HTR-8/SVneo (cell line): ENCODE measurements around the gene BAZ2B.

Experiments used
- DNase-seq: peaks from one replicate; pipeline ENCODE4 v3.0.0; 2011; ENCODE audit warnings: low spot score, mixed read lengths; ENCODE audit not compliant: insufficient read length
- FAIRE-seq: peaks from 2 replicates; lab custom pipeline; 2011; peaks lifted over from hg19 to GRCh38; lab: Jason Lieb, UNC

BAZ2B gene

DNA sequence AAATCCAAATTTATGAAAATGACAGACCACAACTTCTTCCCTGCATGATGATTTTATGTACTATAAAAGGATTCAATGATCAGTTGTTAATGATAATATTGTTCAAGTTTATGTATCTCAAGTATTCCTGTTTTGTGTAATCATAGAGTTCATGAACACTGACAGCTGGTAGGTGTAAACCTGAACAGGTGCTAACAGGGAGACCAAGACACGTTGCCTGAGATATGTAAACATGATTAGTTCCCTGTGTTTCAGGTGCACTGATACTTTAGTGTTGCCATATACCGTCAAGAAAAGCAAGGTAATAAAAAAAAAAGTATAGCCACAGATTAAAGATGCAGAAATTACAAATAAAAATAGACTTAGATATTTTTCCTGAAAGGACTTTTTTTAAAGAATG lies 131.8 kb downstream of the BAZ2B start:
- no peak for FAIRE-seq
- DNase-seq: no peak

DNA sequence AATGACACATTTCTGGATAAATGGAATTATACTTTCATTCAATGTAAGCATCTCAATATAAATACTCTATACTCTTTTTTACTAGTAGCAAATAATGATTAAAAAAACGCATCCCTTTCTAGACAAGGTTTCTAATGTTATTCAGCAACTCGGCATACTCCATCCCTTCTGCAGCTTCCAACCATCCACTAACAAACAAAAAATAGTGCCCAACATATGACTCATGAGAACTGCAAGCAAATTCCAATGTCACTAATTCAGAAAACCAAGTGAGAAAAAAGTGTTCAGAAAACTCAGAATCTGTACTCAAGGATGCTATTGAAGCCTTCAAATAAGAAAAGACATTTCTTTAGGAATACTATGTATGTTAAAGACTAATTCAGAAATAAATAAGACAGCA lies 140.0 kb downstream of the BAZ2B start:
- FAIRE-seq: no peak
- no peak for DNase-seq

DNA sequence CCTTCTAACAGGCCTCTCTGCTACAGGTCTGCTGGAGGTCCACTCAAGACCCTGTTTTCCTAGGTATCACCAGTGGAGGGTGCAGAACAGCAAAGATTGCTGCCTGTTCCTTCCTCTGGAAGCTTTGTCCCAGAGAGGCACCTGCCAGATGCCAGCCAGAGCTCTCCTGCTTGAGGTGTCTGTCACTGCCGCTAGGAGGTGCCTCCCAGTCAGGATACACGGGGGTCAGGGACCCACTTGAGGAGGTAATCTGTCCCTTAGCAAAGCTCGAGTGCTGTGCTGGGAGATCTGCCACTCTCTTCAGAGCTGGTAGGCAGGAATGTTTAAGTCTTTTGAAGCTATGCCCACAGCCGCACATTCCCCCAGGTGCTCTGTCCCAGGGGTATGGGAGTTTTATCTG lies 140.6 kb downstream of the BAZ2B start:
- FAIRE-seq (no peak), DNase-seq (no peak)

DNA sequence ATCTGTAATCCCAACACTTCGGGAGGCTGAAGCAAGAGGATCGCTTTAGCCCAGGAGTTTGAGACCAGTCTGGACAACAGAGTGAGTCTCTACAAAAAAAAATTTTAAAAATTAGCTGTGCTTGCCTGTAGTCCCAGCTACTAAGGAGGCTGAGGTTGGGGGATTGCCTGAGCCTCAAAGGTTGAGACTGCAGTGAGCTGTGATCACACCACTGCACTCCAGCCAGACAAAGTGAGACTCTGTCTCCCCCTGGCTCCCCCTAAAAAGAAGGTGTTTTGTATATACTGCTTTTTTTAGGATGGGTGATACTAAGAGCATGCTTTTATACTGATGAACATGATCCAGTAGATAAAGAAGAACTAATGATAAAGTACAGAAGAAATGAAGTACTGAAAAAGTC lies 145.0 kb downstream of the BAZ2B start:
- FAIRE-seq: no peak

DNA sequence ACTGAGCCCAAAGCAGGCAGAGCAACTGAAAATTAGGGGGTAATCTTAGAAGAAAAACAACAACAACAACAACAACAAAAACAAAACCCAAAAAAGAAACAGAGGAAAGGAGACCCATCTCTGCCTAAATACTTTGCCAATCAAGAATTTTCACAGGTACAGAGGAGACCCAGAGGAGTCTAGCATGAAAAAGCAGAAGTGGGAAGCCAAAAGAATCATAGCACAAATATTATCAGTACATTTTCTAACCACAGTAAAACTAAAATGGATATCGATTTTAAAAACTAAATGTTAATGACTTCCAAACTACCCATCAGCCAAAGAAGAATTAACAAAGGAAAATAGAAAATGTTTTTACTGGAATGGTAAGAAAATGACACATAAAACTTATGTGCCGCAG lies 148.1 kb downstream of the BAZ2B start:
- no peak for FAIRE-seq
- DNase-seq: no peak

More for the DNA sequence above, 145.0 kb downstream of the BAZ2B start:
- no peak for DNase-seq

DNA sequence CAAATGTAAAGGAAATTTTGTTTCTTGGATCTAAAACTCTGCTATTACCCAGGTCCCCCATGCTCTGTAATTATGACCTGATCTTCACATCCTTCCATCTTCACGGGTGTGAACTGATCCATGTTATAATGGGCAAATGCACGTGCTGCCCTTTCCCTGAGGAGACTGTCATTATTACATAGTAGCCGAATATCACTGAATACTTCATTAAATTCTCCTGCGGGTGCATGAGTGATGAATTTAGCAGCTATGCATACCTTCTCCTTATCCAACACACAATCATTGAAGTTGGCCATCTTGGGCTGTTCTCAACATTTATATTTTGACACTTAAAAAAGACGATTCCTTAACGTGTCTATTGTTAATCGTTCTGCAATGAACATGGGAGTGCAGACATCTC lies 153.4 kb downstream of the BAZ2B start:
- FAIRE-seq: no peak
- no peak for DNase-seq

DNA sequence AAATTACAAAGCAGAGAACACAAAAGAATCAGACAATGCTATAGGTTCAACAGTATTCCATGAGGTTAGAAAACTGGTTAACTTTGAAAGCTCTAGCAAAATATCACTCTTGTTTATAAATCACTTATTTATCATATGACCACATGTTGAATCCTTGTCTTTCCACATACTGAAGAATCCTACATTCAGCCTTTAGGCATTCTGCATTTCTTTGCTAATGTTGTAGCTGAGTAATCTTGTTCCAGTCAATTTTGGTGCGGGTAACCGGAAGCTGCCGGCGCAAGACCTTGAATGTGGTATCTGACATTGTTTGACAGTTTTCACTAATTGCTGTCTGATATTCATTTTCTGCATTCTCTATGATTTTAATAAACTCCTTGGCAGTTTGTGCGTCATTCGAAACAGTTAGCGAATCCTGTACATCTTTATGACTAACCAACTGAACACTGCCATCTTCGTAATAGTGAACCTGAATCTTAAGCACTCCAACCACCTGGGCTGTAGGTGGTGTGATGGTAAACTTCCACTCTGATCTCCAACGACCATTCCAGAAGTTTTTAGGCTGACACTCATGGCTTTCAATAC lies 154.1 kb downstream of the BAZ2B start:
- no peak for DNase-seq
- peak; percentile 44 for FAIRE-seq

DNA sequence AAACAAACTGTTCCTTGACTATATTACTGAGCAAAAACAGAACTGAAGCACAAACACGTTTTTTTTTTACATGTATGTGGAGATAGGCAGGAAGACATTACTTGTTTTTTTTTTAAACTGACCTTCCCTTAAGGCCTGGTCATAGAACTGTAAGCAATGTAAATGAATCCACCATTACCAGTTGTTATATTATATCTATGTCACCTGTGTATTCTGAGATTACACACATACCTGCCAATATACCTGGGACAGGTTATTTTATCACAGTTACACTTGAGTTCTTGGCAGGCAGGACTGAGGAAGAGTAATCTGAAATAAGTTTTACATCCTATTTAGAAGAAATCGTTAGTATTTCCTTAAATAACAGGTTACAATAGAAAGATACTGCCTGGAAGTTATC lies 155.3 kb downstream of the BAZ2B start:
- FAIRE-seq (no peak), DNase-seq (no peak)

DNA sequence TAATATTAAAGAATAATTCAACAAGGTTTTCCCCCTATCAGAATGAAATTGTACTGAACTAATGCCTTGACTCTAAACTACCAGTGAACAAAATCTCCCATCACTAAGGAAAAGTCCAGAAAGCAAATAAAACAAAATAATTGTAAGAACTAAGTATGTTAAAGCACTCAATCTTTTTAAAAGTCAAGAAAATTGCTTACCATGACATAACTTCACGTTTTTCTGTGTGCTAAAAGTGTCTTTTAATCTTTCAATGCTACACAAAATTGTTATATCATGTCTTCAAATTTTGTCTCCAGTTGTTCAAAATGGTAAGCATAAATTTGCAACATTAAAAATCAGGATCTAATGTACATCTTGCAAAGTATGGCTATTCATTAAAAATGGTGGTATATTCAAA lies 156.1 kb downstream of the BAZ2B start:
- DNase-seq: no peak

DNA sequence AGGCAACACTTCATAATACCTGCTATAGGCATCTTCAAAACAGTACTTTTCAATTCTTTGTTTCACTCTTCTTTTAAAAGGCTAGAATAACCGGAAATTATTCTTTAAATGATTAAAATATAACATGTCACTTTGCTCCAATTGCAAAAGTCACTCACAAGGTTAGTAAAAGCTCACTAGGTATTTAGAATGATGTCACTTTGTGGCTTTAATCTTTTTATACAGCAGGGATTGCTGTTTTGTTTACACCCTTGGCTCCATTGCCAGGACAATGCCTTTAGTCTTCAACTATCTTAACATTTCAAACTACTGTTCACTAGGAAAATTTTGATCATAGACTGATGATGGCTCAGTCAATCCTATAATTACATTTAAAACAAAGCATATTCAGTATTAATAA lies 157.1 kb downstream of the BAZ2B start:
- DNase-seq (no peak), FAIRE-seq (no peak)

More for the DNA sequence above, 156.1 kb downstream of the BAZ2B start:
- no peak for FAIRE-seq

DNA sequence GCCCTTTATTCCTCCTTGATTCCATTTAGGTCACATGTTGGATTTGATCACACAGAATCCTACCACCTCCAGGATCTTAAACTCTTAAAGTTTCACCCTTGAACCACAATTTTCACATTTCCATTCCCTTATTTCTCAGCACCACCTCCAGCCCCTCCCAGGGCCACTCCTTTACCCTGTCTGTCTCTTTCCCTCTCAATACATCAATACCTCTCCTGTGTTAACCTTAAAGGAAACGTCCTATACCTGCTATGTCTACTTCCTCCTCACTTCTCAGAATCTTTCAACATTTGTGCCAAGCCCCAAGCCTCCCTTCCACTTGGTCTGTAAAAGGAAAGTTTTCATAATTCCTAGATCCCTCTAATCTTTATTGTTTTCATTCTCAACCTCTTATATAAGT lies 158.8 kb downstream of the BAZ2B start:
- DNase-seq (no peak), FAIRE-seq (no peak)

DNA sequence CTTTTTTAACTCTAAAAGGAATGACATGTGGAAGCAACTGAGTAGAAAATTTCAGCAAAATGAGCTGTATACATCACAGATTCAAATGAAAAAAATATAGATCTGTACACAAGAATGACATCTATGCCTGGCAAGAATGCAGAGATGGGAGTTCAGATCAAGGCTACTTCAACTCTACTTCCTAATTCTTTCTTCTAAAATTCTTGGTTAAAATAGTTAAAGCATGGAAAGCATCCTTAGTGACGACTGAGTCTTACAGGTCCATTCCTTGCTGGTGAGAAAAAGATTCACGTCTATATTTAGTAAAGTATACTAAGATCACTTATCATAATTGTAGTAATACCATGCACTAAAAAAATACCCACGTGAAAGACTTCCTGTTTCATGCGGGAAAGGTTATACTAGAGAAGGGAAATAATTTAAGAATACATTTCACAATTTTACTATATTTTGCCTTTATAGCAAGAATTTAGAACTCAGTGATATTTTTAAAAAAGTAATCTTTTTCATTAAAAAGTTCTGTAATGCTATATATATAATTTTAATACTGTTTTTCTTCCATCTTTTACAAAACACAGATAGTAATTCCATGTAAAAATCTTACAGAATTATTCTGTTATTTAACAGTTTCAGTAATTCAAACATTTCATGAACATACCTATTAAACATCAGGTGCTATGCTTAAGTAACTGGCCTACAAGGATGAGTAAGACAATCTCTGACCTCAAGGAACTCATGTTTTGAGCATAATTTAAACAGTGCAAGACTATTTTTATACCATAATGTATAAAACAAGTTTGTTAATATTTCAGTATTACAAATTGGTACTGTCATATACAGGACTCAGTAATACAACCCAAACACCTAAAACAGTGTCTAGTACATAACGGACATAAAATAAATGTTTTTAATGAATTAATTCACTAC lies 159.6 kb downstream of the BAZ2B start:
- DNase-seq: no peak
- FAIRE-seq: no peak

DNA sequence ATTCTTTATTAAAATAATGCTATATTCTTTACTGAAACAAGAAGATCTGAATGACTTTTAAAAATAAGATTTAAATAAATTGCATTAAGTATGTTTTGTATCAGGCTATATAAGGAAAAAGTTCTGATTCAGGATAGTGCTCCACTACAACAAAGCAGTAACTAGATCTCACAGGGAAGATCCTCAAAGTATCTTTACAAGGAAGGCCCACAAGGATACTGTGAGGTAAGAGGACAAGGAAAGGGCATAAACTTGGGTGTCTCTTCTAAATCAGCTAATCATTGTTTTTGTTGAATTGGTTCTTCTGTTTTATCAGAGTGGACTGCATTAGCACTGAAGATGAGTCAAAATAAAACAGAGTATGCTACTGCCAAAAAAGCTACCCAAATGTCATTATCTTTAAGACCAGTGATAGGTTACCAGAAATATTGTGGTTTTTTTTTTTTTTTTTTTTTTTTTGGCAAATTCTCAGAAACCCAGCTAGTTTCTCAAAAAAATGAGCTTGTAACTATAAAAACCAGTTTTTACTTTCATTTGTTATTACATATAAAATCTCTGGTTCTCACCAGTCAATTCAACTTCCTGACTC lies 160.9 kb downstream of the BAZ2B start:
- FAIRE-seq: no peak

DNA sequence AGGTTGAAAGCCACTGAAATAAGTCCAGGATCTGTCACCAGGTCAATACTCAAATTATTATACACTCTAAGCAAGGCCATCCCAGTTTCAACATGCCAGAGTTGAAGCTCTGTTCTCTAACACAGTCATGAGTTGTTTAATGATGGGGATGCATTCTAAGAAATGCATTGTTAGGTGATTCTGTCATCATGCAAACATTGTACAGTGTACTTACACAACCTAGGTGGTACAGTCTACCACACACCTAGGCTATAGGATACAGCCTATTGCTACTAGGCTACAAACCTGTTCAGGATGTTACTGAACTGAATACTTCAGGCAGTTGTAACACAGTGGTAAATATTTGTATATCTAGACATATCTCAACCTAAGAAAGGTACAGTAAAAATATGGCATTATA lies 162.2 kb downstream of the BAZ2B start:
- DNase-seq: no peak

More for the DNA sequence above, 160.9 kb downstream of the BAZ2B start:
- DNase-seq: no peak

DNA sequence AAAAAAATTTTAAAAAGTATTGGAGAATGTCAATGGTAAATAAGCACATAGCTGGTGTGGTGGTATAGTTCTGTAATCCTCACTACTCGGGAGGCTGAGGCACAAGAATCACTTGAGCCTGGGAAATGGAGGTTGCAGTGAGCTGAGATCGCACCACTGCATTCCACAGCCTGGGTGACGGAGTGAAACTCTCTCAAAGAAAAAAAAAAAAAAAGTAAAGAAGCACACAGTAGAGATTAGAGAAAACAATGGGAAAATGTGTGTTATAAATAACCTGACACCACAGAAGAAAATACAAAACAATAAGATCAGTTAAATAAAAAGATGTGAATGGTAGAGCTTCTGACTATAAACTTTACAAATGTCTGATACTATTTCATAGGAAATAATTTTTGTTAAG lies 166.2 kb downstream of the BAZ2B start:
- no peak for DNase-seq
- no peak for FAIRE-seq

More for the DNA sequence above, 162.2 kb downstream of the BAZ2B start:
- peak; percentile 93 for FAIRE-seq

DNA sequence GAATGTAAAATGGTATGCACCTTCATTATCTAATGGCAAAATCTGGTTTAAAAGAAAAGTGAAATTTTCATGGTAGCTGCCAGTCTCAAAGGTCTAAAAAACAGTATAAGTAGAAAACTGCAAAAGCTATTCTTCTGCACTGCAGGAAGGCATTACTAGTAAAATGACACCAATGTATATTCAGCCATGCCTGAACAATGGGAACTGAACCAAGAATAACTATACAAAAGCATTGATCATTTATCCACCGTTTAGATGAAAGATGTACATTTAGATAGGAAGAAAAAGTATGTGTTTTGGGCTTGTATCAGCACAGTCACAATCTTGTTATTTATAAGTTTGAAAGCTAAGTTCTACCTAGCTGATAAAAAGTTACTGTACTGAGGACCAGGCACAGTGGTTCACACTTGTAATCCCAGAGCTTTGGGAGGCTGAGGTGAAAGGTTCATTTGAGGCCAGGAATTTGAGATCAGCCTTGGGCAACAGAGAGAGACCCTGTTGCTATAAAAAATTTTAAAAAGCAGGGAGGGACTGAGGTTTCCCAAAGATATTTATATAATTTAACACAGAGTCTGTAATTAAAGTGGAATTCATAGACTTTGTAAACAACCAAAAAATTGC lies 166.7 kb downstream of the BAZ2B start:
- FAIRE-seq (no peak), DNase-seq (no peak)

DNA sequence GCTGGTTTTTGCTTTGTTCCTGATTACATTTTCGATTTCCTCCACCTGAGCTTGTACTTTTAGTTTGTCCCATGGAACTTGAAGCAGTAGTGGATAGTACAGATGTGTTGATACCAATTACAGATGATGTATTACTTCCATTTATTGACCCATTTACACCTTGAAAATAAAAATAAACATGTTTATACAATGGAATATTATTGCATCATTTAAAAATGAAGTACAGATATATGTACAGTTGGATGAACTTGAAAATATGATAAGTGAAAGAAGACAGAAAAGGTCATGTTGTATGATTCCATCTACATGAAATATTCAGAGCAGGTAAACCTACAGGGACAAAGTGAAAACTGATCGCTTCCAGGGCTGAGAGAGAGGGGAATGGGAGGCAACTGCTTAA lies 169.5 kb downstream of the BAZ2B start:
- DNase-seq (no peak), FAIRE-seq (no peak)

DNA sequence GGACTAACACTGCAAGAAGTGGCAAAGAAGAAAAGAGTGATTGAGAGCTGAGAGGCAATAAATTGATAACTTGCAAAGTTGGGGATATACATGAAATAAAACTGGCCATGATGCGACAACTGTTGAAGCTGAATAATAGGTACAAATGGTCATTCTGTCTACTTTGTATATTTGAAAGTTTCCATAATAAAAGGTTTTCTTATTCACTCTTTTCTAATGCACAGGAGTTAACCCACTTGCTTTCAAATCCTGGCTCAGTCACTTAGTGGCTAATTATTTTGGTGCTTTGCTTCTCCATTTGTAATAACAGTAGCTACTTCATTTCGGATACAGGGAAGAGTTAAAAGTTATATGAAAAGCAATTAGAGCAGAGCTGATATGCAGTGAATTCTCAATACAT lies 170.1 kb downstream of the BAZ2B start:
- DNase-seq (no peak), FAIRE-seq (no peak)

DNA sequence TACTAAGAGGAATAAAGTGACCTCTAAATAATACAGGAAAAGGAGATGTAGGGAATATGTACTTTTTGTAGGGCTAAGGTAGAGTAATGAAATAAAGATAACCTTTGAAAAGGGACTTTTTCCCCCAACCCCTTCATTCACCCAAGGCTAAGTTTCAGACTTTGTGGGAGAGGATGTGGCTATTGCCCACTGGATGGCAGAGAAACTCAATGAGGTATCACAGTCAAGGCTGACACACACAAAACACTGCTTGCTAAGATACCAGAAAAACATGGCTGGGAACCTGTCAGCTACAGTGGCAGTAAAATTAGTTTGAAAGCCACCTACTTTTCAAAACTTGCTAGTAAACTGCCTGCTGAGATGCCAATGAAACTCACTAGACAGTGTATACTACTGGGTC lies 171.0 kb downstream of the BAZ2B start:
- no peak for FAIRE-seq
- no peak for DNase-seq

DNA sequence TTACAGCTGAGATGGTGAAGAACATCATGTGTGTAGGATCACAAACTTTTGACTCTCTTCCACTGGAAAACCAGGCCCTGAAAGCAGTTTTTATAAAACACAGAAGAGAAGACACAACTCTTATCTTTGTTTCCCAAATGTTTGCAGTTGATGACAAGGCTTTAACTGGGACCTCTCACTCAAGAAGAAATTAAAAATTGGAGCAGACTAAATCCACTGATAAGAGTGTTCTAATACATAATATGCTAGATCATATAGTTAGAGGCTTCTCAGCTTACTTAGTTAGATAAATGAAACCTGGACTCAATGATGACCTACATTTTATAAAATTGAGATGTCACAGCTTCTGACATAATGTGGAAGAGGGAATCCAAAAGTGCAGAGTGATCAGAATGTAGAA lies 171.6 kb downstream of the BAZ2B start:
- FAIRE-seq (no peak), DNase-seq (no peak)
